HepG2 (cell line): ENCODE measurements around the gene FBXW2. TPM values are rescaled to one million over a fixed set of nuclear protein-coding genes. Genes with fewer than 3 reads are reported as not detected.

Experiments used
- CAMTA2 ChIP-seq: sonication (generic); formaldehyde crosslinking; IDR thresholded peaks from 2 replicates; pipeline ENCODE4 v1.4.0; 2020; ENCODE audit warnings: mild to moderate bottlenecking, missing genetic modification reagents, borderline replicate concordance
- CSRNP1 ChIP-seq: sonication (generic); formaldehyde crosslinking; IDR thresholded peaks from 2 replicates; pipeline ENCODE4 v1.8.1; 2023; ENCODE audit warnings: mild to moderate bottlenecking, missing genetic modification reagents
- E2F1 ChIP-seq: sonication (generic); formaldehyde crosslinking; IDR thresholded peaks from 2 replicates; pipeline ENCODE4 v1.5.0; 2020; ENCODE audit warnings: missing genetic modification reagents
- HDAC1 ChIP-seq: sonication (generic); formaldehyde crosslinking; IDR thresholded peaks from 2 replicates; pipeline ENCODE4 v1.5.1; 2020; ENCODE audit warnings: mild to moderate bottlenecking, missing genetic modification reagents
- HIC2 ChIP-seq: sonication (generic); formaldehyde crosslinking; IDR thresholded peaks from 2 replicates; pipeline ENCODE4 v1.9.0; 2022; ENCODE audit warnings: low read depth, missing genetic modification reagents
- ZNF776 ChIP-seq: sonication (generic); formaldehyde crosslinking; IDR thresholded peaks from 2 replicates; pipeline ENCODE4 v1.4.0; 2020; ENCODE audit warnings: mild to moderate bottlenecking, missing genetic modification reagents
- polyA plus RNA-seq, 8 experiments: library from polyadenylated mRNA; depleted of rRNA in 3 of 8; stranded (reverse) in 7 of 8; unstranded in 1 of 8; fragments of >200 nt; fragmentation: Illumina TruSeq in 4 of 8; extraction: Trizol in 4 of 8; gene quantifications; 2 replicates each; pipeline versions ENCODE4 v1.2.1 to v1.2.3, GENCODE V29; 2011 to 2016; ENCODE audit warnings: low read depth in 4 of 8, missing spikeins in 1 of 8, mixed read lengths in 1 of 8; ENCODE audit not compliant: insufficient read depth in 1 of 8
- total RNA-seq, 5 experiments: library from RNA; depleted of rRNA; stranded (reverse); fragments of >200 nt; fragmentation: Illumina TruSeq; extraction: Trizol; gene quantifications; 2 replicates each; pipeline ENCODE4 v1.2.3, GENCODE V29; 2016; ENCODE audit warnings: low read depth in 1 of 5

Gene FBXW2
- total and polyA plus RNA-seq, 2 of the 13 experiments (the other 11 are each of a cell fraction or from before 2014, with no cell fraction given) = 35.4 to 43.1 TPM

- TF ChIP-seq HDAC1 (CRISPR knock-in tag) (peak; percentile 70; the same call in 1 of the 2 replicates), CSRNP1 (CRISPR knock-in tag) (no peak), CAMTA2 (peak; percentile 80; the same call in 1 of the 2 replicates), E2F1 (CRISPR knock-in tag) (no peak), ZNF776 (CRISPR knock-in tag) (0 out of 2 replicates have a peak, but pooled peaks have one; percentile 66), HIC2 (CRISPR knock-in tag) (0 out of 2 replicates have a peak, but pooled peaks have one; percentile 3)
- TF ChIP-seq, all 625 proteins: peak for 70
Observed at GRCh38 chr9:120714846-120715388, 78.3 kb downstream of the FBXW2 start (continued).
